LNCAP (cell line): ENCODE data around the gene MELTF.

Source experiments
- CTCF ChIP-seq: fragments of 450-650 bp; IDR thresholded peaks from 2 replicates; pipeline ENCODE4 v1.5.1; 2017; ENCODE audit warnings: mild to moderate bottlenecking

The MELTF gene

GRCh38 chr3:196969134-196969659 is 60.4 kb downstream of the MELTF start:
- no peak for TF ChIP-seq CTCF

DNA sequence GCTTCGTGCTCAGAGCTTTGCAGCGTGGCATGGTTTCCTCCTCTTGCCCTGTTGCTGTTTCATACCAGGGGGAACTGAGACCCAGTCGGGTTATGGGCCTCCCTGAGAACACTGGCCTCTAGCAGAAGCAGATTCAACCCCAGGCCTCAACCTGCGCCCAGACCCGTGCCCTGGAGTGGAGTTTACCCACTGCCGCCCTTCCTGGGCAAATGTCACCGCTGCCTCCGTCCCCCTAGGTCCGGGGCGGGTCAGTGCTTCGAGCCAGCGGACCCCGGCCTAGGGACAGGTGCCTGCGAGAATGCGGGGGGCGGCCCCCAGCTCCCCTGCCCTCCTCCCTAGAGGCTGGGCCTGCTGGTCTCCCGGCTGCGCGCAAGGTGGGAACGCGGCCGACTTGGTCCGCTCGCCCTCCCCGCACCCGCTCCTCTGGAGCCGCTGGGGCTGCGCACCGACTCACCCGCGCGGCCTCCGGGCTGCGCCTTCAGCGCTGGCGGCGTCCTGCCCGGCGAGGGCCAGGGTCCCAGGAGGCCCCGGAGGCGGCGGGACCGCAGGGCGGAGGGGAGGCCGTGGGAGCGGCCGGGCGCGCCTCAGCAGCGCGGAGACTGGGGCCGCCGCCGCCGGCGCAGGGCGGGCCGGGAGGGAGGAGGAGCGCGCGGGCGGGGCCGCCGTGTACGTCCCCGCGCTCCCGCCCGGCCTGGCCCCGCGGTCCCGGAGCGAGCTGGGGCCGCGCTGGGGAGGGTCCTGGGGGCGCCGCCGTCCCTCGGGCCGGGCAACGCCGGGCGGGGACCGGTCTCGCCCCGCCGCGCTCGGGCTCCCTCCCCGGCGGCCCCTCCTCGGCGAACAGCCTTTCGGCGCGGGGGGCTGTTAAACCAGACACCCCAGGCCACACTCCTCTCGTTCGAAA is 61.1 kb downstream of the MELTF start, which contains the start of gene PIGZ:
Gene PIGZ, minus strand, starts transcription at position 601 of the 901 bp plus-strand sequence. CDS start 16,802 bp downstream, outside the sequence.
- no peak for TF ChIP-seq CTCF

- no peak for TF ChIP-seq CTCF
Measured at GRCh38 chr3:196967412-196968232, 62.0 kb downstream of the MELTF start.

- no peak for TF ChIP-seq CTCF
Measured at GRCh38 chr3:196966526-196967401, 62.9 kb downstream of the MELTF start.

DNA sequence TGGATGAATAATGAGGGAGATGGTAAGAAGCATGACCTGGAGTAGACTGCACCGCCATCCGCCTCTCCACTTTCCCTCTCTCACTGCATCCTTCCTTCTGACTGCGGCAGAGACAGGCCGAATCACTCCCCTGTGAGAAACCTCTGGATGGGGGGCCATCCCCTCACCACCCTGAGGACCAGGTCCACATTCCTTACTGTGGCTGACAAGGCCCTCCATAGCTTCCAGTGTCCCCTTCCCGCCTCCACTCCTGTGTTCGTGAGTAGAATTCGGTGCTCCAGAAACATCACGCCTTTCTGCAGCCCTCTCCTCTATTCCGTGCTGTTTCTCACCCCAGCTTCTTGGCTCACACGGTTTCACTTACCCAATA is 63.8 kb downstream of the MELTF start:
- TF ChIP-seq CTCF = no peak

- no peak for TF ChIP-seq CTCF
Measured at GRCh38 chr3:196965112-196965803, 64.4 kb downstream of the MELTF start.
